OCI-LY3 (cell line): Measurements from ENCODE around the gene SCNN1A.

Experiments used
- CTCF ChIP-seq: fragments of 200-600, 300-600 bp; sonication (generic); IDR thresholded peaks from 2 replicates; pipeline ENCODE4 v1.5.1; 2014; ENCODE audit warnings: antibody characterized with exemption, low read length, low read depth
- EZH2phosphoT487 ChIP-seq: fragments of 200-600 bp; shearing (Covaris generic); IDR thresholded peaks from 2 replicates; pipeline ENCODE4 v1.6.1; 2018; ENCODE audit warnings: antibody characterized with exemption, mixed run types, low read depth

GRCh38 chr12:6418796-6419195 is 43.4 kb upstream of the SCNN1A start:
- TF ChIP-seq CTCF = no peak
- TF ChIP-seq EZH2phosphoT487 = no peak
